Stimulated activated CD4-positive, alpha-beta T cell treated with anti-CD3 and anti-CD28 coated beads, TNF-alpha, amount 100 ng/mL, for 24 hours (primary cell): ENCODE data around the gene NUP210L.

Source experiments
- DNase-seq, 3 experiments: peaks; one replicate each; pipeline ENCODE4 v3.0.0-alpha.2; 2020; ENCODE audit warnings: low read depth in 3 of 3

NUP210L gene

GRCh38 chr1:153945131-153945794, 209.6 kb downstream of the NUP210L start:
- DNase-seq, result peak in 1 of 3 experiments; percentile 73

- no peak for DNase-seq
Measured at GRCh38 chr1:153944827-153945117, 210.1 kb downstream of the NUP210L start.

- DNase-seq, result no peak
Measured at GRCh38 chr1:153944005-153944826, 210.7 kb downstream of the NUP210L start.

GRCh38 chr1:153942766-153943549, 211.9 kb downstream of the NUP210L start:
- DNase-seq, result no peak
